ENCODE data around the gene C9orf72.

C9orf72 gene

DNA sequence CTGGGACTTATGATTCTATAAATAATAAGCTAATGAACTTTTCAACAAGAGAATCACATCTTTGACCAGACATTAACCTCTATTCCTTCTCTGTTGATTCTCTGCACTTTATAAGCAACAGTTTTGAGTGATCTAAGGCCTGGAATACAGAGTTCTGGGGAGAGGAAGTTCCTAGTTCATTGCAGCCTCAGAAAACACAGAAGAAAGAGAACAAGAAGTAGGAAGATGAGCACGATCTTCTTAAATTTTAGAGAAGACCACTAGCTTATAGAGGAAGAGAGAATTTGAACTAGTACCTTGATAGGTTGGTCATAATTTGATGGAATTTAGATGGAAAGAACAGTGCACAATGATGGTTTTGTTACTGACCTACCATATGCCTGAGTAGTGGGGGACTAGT, 8.5 kb upstream of the C9orf72 start:
- ATAC-seq, result no peak

DNA sequence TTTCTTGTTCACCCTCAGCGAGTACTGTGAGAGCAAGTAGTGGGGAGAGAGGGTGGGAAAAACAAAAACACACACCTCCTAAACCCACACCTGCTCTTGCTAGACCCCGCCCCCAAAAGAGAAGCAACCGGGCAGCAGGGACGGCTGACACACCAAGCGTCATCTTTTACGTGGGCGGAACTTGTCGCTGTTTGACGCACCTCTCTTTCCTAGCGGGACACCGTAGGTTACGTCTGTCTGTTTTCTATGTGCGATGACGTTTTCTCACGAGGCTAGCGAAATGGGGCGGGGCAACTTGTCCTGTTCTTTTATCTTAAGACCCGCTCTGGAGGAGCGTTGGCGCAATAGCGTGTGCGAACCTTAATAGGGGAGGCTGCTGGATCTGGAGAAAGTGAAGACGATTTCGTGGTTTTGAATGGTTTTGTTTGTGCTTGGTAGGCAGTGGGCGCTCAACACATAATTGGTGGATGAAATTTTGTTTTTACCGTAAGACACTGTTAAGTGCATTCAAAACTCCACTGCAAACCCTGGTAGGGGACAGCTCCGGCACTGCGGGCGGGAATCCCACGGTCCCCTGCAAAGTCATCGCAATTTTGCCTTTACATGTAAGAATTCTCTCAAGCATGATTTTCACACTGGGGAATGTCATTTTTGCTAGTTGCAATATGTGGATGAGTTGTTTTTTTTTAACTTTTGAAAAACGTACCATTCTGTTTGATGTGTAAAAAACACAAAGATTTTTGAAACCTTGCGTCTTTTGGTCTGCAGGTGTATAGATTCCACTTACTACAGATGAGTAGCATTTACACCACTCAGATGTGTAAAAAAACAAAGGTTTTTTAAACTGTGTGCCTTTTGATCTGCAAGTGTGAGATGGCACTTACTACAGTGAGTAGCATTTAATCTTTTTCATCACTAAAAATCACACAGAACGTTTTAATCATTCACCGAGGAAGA, 631 bp upstream of the C9orf72 start:
- peak; percentile 85 for ATAC-seq
- peak; percentile 93 for DNase-seq

More for the DNA sequence above, 8.5 kb upstream of the C9orf72 start:
- DNase-seq, result no peak

DNA sequence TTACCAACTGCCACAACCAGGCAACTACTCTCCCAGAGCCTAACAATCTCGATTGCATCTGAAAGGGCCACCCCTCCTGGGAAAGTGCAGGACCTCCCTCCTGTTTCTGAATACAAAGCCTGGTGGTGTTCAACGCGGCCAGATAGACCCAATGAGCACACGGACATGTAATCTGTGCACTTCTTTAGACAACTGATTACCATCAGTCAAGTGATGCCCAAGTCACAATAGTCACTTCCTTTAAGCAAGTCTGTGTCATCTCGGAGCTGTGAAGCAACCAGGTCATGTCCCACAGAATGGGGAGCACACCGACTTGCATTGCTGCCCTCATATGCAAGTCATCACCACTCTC, 739 bp downstream of the C9orf72 start:
- peak; percentile 60 for ATAC-seq

GRCh38 chr9:27572061-27572460, 1.2 kb downstream of the C9orf72 start:
- DNase-seq (no peak), ATAC-seq (no peak)

More for the DNA sequence above, 739 bp downstream of the C9orf72 start:
- DNase-seq, result peak; percentile 57

DNA sequence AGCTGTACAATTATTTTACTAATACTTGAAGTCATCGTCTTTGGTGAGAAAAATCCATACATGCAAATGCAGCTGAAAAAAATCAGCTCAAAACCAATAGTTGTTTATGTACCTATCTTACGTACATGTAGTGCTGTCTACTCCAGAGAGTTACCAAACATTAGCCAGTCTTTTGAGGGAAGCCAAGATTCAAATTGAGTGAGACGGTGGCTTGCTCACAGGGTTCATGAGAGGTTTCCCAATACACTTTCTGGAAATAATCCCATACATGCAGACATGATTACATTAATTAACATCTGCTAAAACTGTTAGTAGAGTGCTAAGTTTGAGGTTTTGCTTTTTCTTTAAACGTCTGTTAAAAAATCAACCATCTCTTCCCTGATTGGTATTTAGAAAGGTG, 2.3 kb downstream of the C9orf72 start:
- DNase-seq, result no peak
- no peak for ATAC-seq

- no peak for DNase-seq
- no peak for ATAC-seq
These were observed 3.9 kb downstream of the C9orf72 start for GRCh38 chr9:27569406-27569805.

DNA sequence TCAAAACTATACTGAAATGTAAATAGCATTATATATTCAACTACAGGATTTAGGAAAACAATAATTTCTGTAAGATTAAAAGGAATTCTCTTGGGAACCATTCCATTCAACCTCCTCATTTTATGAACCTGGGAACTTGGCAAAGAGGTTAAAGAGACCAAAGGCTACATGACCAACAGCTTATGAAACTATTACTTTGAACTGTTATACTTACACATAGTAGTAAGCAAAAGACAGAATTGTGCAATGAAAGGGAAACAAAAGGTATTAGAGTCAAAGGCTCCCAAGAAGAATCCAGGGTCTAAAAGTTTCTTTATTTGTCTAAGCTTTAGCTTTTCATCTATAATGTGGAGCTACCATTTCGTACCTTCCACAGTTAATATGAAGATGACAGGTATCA, 7.2 kb downstream of the C9orf72 start:
- ATAC-seq, result no peak

GRCh38 chr9:27565696-27566095, 7.6 kb downstream of the C9orf72 start:
- ATAC-seq (no peak), DNase-seq (no peak)

More for the DNA sequence above, 7.2 kb downstream of the C9orf72 start:
- DNase-seq, result no peak

DNA sequence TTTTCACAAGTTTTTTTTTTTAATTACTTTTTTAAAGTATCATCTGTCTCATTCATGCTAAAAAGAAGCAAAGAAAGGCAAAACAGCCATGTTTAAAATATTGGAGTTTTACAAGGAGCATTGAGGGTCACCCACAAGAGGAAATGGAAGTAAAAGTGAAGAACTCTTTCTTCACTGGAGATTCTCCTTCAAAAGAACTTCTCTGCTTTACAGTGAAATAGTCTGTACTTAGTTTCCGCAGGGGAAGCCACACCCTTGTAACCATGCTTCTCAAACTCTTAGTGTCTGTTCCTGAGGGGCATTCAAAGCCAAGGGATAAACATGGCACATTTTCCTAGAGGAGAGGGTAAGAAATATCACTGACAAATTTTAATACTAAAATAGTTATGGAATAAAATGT, 8.6 kb downstream of the C9orf72 start:
- ATAC-seq (no peak), DNase-seq (no peak)

DNA sequence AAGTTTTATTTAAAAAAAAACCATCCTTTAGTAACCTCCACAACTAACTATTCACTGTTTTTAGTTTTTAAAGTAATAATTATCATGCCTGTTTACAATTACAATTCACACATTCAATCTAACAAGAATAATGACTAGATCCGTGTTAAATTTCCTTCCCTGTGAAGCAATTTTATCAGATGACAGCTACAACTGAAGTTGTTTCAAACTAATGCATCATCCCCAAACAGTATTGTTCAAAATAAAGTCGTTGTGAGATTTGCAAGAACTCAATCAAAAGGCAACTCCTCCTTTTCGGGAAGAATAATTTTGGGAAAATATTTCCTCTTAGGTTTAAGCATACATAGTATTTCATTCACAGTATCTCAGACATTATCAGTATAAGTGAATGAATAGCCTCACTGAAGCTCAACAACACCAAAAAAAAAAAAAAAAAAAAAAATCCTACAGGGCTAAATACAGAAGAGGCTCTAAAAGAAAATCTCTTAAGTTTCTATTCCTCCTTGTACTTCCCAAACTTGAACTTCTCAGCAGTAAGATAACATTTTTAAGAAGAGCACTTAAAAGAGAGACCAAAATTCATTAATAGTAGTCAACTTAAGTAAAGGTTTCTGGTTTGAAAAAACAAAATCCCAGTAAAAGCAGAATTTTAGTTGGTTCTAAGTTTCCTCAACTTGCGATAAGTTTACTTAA, 9.4 kb downstream of the C9orf72 start:
- ATAC-seq, result no peak
- no peak for DNase-seq

GRCh38 chr9:27561685-27562084, 11.6 kb downstream of the C9orf72 start:
- DNase-seq (no peak), ATAC-seq (no peak)

DNA sequence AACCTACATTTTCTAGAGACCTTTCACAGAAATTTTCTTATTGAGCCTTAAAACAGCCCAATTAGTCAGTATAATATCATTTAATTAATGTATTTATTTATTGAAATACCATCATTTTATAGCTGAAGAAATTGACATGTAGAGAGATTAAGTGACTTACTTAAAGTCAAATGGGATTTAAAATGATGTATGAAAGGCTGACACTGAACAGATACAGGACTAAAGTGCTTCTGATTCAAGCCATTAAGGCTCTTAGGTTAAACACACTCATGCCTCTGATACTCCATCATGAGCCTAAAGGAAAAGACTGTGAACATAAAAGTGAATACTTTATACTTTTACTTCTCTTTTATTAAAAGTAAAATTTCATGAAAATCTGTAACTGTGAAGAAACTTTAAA, 12.8 kb downstream of the C9orf72 start:
- ATAC-seq (no peak), DNase-seq (no peak)

DNA sequence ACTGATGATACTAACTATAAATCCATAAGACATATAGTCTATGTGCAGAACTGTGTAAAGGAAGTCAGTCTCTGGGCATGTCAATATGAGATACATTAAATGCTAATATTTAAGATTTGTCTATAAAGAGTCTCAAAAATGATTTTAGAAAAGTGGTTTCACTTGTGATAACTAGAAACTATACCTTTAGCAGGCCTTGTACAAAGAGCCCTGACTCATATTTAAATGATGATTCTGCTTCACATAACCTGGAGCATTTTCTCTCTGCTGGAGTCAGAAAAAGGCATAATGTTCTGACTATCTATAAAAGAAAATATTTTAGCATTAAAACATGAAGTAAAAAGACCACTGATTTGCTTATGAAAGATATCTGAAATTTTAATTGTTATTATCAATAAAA, 15.0 kb downstream of the C9orf72 start:
- ATAC-seq (no peak), DNase-seq (no peak)

DNA sequence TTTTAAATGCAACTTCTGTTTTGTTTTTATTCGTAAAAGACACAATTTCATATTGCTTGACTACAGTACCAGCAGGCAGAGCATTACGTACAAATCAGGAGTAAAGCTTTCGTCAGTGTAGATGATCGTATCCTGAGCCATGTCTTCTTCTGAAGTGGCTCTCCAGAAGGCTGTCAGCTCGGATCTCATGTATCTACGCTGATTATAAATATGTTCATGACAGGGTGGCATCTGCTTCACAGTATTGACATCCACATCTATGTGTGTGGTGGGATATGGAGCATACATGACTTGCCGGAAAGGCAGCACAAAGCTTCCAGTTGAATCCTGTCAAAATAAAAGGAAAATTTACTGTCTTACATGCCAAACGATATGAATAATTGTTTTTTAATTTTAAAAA, 16.8 kb downstream of the C9orf72 start:
- ATAC-seq (no peak), DNase-seq (no peak)

DNA sequence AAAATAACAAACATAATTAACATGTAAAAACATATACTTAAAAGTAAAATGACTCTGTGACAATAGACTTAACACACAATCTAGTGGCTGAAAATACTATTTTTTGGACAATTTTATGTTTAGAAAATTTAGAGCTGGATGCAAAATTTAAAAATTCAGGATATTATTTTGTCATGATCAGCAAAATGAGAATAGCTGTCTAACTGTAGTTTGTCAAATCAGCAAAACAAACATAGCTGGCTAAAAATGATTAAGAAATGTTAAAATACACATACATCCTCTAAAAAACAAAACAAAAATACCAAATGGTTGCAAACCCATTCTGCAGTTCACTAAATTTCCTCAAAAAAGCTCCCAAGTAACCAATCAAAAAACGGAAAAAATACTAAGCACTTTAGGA, 18.6 kb downstream of the C9orf72 start:
- no peak for ATAC-seq
- DNase-seq, result no peak

- ATAC-seq, result no peak
These were observed 24.0 kb downstream of the C9orf72 start for GRCh38 chr9:27549196-27549755.

DNA sequence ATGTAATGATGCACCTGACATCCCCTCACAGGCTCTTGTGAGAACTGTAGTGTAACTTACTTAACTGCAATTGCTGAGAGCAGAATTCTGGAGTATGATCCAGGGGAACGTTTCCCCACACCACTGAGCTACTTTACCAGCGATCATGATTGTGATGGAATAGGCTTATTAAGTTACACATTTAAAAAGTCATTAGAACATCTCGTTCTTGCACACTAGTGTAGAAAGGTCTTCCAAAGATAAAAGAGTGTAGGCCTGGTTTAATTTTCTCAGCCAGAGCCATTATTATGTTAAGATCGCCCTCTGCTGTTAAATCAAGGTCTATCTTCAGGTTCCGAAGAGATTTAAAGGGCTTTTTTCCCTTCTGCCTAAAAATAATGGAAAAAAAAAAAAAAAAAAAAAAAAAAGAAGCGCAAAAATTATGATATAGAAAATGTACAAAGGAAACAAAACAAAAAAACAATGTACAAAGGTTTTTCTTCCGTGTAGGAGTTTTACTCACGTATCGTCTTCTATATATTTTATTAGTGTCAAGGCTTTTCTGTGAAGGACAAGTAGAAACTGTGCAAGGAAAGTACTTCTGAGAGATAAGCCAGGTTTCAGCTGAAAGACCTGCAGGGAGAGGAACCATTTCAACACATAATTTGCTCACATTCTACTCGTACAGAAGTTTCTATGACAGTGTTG, 25.1 kb downstream of the C9orf72 start:
- ATAC-seq (no peak), DNase-seq (no peak)

More at GRCh38 chr9:27549196-27549755, 24.0 kb downstream of the C9orf72 start:
- DNase-seq, result no peak

GRCh38 chr9:27545471-27545870, 27.8 kb downstream of the C9orf72 start:
- ATAC-seq (no peak), DNase-seq (no peak)

DNA sequence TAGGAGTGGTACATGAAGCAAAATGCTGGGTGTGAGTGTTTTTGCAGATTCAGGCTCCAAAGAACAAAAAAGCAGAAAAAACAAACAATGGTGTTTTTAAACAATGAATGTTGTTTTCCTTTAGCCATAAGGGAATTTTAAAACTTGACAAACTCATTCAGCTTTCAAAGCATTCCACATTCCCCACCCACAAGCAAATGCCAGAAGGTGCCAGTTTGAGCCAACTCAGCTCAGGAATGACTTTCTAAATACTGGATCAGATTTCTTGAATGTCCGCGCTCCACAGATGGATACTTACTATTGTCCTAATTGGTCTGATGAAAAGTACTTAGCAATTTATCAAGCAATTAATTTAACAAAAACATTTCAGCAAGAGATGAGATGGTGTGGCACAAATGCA, 30.8 kb downstream of the C9orf72 start:
- ATAC-seq, result no peak
- no peak for DNase-seq

DNA sequence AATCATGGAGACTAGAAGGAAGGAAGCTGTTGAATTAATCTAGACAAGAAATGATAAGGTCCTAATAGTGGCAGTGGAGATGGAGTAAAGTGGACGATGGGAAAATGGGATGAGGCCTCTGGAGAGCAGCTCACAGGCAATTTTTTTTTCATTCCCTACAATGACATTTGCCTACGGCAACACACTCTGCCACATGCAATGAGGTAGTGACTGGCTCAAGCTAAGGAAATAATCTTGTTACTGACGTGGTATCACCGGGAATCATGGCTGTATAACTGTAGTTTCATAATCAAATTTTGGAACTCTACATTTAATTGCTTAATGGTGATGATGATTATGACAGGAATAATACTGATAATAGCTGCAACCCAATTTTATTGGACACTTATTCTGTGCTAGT, 31.5 kb downstream of the C9orf72 start:
- DNase-seq, result no peak
- no peak for ATAC-seq

GRCh38 chr9:27540502-27540901, 32.8 kb downstream of the C9orf72 start:
- DNase-seq, result no peak
- no peak for ATAC-seq
